Hematopoietic multipotent progenitor cell treated with erythropoietin and hydrocortisone succinate and interleukin-3 and kit ligand, for 6 days (in vitro differentiated cells): ENCODE measurements around the gene FILIP1L.

Source experiments
- DNase-seq: peaks from one replicate; pipeline ENCODE4 v3.0.0-alpha.2; 2015

Gene FILIP1L

DNA sequence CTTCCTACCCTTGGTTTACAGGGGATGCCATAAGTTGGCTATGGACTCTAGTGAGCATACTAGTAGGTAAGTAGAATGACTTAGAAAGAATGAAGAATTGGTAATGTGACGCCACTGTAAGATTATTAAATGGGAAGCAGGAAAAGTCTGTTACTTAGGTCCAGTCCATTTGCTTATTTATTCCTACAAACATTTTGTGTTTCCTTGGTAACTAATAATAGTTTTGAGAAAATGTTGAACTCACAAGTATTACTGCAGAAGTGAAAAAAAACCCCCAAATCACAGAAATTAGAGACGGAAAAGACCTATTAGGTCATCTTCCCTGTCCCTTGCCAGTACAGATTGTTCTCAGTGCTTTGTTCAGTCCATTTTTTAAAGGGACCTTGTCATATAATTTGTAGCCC is 233.2 kb downstream of the FILIP1L start:
- DNase-seq: no peak

DNA sequence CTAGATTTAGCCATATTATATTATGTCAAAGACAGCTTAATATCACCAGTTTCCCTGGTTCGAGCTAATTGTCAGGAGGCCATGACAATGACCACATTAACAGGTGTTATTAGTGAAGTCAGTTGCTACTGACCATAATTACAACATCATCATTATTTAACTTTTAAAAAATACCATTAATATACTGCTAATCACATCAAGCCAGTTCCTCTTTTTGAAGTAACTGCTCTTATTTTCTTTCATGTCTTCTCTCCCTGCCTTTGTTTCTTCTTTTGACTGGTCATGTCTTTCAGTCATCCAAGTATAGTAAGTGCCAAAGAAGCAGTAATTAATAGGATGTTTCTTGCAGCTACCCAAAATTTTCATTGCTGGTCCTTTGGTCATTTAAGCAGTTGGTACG is 235.0 kb downstream of the FILIP1L start:
- DNase-seq: no peak

- DNase-seq: no peak
Measured at GRCh38 chr3:99878005-99878404, 236.3 kb downstream of the FILIP1L start.

- DNase-seq: no peak
Measured at GRCh38 chr3:99877031-99877579, 237.2 kb downstream of the FILIP1L start.

DNA sequence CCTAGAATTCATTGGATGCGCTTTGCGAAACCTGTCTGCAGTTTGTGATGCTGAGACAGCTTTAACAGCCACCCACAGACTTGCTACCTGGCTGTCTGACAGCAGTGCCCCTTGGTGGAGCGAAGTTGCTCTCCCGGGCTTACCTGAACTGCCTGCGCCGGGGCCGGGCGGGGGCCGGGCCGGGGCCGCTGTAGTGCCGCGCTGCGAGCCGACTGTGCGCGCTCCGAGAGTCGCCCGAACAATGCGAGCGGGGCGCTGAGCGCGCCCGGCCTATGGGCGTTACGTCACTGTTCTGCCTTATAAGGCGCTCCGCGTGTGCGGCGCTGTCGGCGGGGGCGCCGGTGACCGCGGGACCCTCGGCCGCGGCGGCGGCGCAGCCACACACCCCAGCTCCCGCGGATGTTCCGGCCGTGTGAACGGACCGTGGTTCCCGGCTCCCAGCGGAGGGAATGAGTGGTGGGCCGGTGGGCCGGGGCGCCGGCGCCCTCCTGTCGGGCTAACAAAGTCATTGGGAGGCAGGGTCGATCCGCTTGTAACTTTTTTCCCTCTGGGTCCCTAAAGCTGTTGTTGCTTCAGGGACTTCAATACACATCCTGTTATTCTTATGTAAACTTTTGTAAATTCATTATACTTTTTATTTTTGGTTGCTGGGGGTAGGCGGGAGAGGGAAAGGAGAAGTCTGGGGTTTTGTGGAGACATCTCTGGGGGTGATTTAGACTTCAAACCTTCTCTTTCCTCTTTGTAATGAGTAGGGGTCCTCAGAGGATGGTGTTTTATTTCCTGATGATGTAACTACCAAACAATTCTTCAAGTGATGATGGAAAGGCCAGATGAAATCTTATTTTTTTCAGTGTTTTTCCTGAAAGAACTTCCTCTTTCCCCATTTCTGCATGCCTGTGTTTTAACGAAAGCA is 238.1 kb downstream of the FILIP1L start:
- peak; percentile 84 for DNase-seq

DNA sequence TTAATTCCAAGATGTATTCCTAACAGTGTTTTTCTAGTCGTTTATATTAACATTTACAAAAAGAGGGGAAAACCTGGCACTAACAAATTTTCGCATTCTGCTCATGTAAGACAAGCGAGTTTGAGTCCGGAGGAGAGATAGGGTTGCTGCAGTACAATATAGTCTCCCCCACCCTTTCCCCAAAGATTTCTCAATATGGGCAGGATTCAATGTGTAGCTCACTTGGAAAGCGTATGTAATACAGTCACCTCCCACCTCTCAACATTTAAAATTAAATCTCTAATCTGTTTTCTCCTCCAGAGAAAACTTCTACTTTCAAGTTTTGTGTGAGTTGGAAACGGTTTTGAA is 238.7 kb downstream of the FILIP1L start:
- peak; percentile 61 for DNase-seq

- DNase-seq: no peak
Measured at GRCh38 chr3:99874237-99875002, 239.9 kb downstream of the FILIP1L start.

GRCh38 chr3:99873269-99874102 is 240.8 kb downstream of the FILIP1L start:
- DNase-seq: no peak

DNA sequence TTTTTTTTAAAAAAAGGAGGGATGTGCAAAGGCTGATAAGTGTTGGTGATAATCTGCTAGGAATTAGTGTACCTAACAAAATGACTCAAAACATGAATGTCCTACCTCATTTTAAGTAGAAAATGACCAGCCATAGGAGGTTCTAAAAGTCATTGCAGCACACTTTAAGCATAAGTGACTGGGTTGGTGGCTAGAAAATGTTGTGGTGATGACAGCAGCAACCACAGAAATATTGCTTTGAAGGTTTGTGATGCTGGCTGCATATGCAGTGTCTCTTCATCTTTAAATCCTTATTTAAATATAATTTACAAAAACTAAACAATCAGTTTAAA is 241.4 kb downstream of the FILIP1L start:
- DNase-seq: peak; percentile 28

- DNase-seq: no peak
Measured at GRCh38 chr3:99871231-99872045, 242.9 kb downstream of the FILIP1L start.

DNA sequence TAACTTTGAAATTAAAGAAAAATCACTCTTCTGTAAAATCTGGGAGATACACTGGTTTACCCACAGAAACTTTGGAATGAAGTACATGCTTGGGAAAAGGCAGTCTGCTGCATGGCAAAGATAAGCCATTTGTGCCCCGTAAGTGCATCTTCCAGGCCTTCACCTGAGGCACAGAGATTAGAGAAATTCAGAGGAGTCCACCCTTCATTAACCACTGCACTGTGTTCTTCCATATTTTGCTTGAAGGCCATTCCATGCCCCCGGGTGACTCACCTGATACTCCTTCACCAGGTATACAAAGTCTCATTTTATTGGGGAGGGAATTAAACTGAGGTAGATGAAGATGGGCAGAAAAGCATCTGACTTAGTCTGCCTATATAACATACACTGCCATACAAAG is 243.6 kb downstream of the FILIP1L start:
- DNase-seq: no peak

- no peak for DNase-seq
Measured at GRCh38 chr3:99869621-99870020, 244.7 kb downstream of the FILIP1L start.

- DNase-seq: peak; percentile 56
Measured at GRCh38 chr3:99868311-99868646, 246.0 kb downstream of the FILIP1L start.

GRCh38 chr3:99867594-99868310 is 246.5 kb downstream of the FILIP1L start:
- no peak for DNase-seq

DNA sequence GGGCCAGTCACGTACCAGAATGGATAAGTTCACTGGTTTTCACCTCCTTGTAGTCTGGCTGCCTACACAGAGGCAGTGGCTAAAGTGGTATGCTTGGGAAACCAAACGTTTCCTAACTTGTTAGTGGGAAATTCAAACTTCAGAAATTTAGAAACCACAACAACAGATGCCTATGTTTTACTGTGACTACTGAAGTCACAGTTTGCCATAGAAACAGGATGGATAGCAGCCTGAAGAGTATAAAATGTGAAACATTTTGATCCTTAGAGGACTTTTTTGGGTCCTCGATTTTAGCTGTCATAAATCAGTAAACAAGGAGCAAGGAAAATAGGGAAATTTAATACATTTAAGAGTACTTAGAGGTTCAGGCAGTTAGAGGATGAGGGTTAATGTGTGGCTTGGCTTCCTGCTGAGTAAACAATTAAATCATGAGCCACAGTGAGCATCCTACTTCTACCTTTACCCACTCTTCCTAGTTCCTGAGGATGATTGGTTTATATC is 248.0 kb downstream of the FILIP1L start:
- peak; percentile 21 for DNase-seq

DNA sequence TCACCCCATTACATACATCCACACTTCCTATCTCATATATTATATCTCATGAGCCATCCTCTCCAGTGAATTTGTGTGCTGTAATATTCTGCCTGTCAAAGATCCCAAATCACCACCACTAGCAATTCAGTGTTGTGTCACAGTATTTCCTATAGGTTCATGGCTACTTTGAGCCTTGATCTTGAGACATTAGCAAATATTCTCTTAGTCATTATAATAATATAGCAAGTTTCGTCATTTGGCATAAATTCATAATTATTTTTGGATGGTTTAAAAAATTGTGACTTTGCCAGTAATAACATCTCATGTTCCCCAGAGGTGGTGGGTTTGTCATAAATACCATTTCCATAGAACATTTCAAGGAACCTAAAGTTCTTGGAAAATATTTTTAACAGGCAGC is 249.0 kb downstream of the FILIP1L start:
- no peak for DNase-seq

- no peak for DNase-seq
Measured at GRCh38 chr3:99864289-99864688, 250.0 kb downstream of the FILIP1L start.

- no peak for DNase-seq
Measured at GRCh38 chr3:99863588-99863987, 250.7 kb downstream of the FILIP1L start.

- DNase-seq: no peak
Measured at GRCh38 chr3:99863002-99863401, 251.3 kb downstream of the FILIP1L start.

DNA sequence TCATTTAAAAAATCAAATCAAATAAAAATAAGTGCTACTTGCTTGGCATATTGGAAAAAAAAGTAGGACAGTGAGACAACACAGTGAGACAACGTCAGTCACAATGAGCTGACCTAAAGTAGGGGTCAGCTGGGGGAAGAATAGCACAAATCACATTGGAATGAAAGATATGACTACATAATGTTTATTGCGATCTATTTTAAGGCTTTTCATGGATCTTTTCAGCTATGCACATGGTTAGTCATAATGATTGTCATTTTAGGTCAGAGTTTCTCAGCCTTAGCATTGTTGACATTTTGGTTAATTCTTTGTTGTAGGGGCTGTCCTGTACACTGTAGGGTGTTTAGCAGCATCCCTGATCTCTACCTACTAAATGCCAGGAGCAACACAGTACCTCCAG is 252.1 kb downstream of the FILIP1L start:
- no peak for DNase-seq

DNA sequence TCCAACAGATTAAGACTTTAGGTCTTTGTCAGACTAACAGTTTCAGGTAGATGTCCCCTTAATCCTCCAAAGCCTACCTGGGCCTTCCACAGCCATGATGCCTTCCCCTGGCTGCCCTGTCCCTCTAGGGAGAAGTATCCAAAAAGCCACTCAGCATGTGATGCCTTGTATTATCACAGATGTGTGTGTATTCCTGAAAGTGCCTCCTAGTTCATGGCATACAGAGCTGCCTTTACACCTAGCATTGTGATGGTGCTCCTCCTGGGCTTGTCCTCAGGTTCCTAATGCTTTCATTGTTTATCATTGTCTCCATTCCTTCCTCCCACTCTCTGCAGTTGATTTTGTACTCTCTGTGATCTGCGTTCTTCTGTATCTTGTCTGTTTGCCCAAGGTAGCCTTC is 253.1 kb downstream of the FILIP1L start:
- DNase-seq: no peak
